Right atrium auricular region (tissue), 2 donors: Measurements from ENCODE around the gene BORCS5. TPM values are rescaled to one million over a fixed set of nuclear protein-coding genes. Genes with fewer than 3 reads are reported as not detected.
A peak's percentile ranks its signal among the peaks of the same experiment; 100 is the strongest.
"Not testable (repeated sequence)": the region's sequence is repeated elsewhere in the genome, so short reads cannot be mapped to it uniquely, and the experiment has no call there.

Source experiments
- DNase-seq: peaks from one replicate; pipeline ENCODE4 v3.0.0-alpha.2; 2019; ENCODE audit warnings: low spot score
- H3K27ac ChIP-seq, 2 donors: fragments of 200-600 bp; sonication (generic); 1 replicate in 1 of 2; 2 replicates in 1 of 2; pipeline ENCODE4 v1.5.1; 2016 to 2019
- H3K27me3 ChIP-seq, 2 donors: fragments of 200-600 bp; sonication (generic); one replicate each; pipeline versions ENCODE4 v1.5.1 to v1.6.0; 2017 to 2019
- H3K36me3 ChIP-seq: fragments of 200-600 bp; sonication (generic); one replicate; pipeline ENCODE4 v1.5.1; 2016
- H3K4me1 ChIP-seq, 2 donors: fragments of 200-600 bp; sonication (generic); one replicate each; pipeline versions ENCODE4 v1.5.1 to v1.6.0; 2017 to 2019
- H3K4me3 ChIP-seq, 2 donors: fragments of 200-600 bp; sonication (generic); 1 replicate in 1 of 2; 2 replicates in 1 of 2; pipeline ENCODE4 v1.5.1; 2017 to 2019; ENCODE audit warnings: mild to moderate bottlenecking in 1 of 2, moderate library complexity in 1 of 2
- H3K9me3 ChIP-seq, 2 donors: fragments of 200-600 bp; sonication (generic); one replicate each; pipeline ENCODE4 v1.5.1; 2019
- CTCF ChIP-seq, 2 donors: fragments of 200-600 bp; sonication (generic); IDR thresholded peaks; one replicate each; pipeline ENCODE4 v1.5.1; 2019; ENCODE audit warnings: antibody characterized with exemption in 2 of 2
- total RNA-seq, 2 donors: library from RNA; depleted of rRNA; stranded (reverse); fragments of >200 nt; gene quantifications; one replicate each; pipeline ENCODE4 v1.1.0, GENCODE V29; 2016

BORCS5 gene
- total RNA-seq, 2 donors from 2014 or later, result 6.2 to 8.0 TPM

- no peak overlapping the region for H3K27ac ChIP-seq
- no peaks in the 10 kb centered on the region for H3K36me3 ChIP-seq
- H3K4me1 ChIP-seq, result peaks cover 0 to 12% of the 10 kb centered on the region in 2 donors
- H3K27me3 ChIP-seq, result no peaks in the 10 kb centered on the region
- H3K9me3 ChIP-seq, result no peaks in the 10 kb centered on the region
- peak overlapping the region in 1 of 2 donors; percentile 70 for H3K4me3 ChIP-seq
- no peak for DNase-seq
- no peak for TF ChIP-seq CTCF (IDR thresholded peaks at IDR 0.05)
Measured at GRCh38 chr12:12350868-12351463, 5.9 kb upstream of the BORCS5 start.

GRCh38 chr12:12351468-12352185, 5.3 kb upstream of the BORCS5 start:
- not testable (repeated sequence) for H3K27ac ChIP-seq, H3K9me3 ChIP-seq, H3K4me3 ChIP-seq, H3K27me3 ChIP-seq, DNase-seq, H3K36me3 ChIP-seq
- peaks cover 0 to 12% of the 10 kb centered on the region in 2 donors for H3K4me1 ChIP-seq

DNA sequence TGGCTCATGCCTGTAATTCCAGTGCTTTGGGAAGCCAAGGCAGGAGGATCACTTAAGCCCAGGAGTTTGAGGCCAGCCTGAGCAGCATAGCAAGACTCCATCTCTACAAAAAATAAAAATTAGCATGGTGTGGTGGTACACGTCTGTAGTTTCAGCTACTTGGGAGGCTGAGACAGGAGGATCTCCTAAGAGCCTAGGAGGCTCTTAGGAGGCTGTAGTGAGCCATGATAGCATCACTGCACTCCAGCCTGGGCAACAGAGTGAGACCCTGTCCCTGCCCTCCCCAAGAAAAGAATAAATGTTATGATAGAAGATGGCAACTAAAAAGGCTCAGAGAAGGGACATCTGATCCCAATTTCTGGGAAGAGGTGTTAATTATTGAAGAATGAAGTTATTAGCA, 3.6 kb upstream of the BORCS5 start:
- no peak overlapping the region for H3K27ac ChIP-seq
- TF ChIP-seq CTCF (IDR thresholded peaks at IDR 0.05), result no peak

GRCh38 chr12:12353807-12354206, 3.1 kb upstream of the BORCS5 start:
- no peak for DNase-seq
- TF ChIP-seq CTCF (IDR thresholded peaks at IDR 0.05), result no peak
- Histone ChIP-seq H3K36me3 (no peaks in the 10 kb centered on the region), H3K27ac (no peak overlapping the region), H3K4me1 (peaks cover 0 to 21% of the 10 kb centered on the region in 2 donors), H3K27me3 (no peaks in the 10 kb centered on the region), H3K9me3 (no peaks in the 10 kb centered on the region), H3K4me3 (no peak overlapping the region)

More for the DNA sequence above, 3.6 kb upstream of the BORCS5 start:
- Histone ChIP-seq H3K4me1 (peaks cover 0 to 18% of the 10 kb centered on the region in 2 donors), H3K4me3 (no peak overlapping the region), H3K9me3 (no peaks in the 10 kb centered on the region), H3K27me3 (no peaks in the 10 kb centered on the region), H3K36me3 (no peaks in the 10 kb centered on the region)
- no peak for DNase-seq

DNA sequence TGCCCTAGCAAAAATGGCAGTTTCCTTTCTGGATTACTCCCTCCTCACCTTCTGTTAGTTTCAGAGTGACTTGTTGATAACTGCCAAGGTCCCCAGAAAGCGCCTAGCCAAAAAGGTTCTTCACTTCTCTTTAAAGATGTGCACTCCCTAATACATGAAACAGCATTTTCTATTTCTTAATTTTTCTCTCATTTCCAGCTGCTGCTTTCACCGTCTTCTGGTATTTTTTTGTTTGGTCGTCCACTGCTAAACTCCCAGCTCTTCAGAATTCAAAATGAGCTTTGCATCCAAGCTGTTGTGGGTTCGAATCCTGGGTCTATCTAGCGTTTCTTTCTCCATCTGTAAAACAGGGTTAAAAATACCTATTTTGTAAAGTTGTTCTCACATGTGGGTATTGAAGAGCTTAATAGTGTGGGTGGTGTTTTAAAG, 397 bp upstream of the BORCS5 start:
- DNase-seq, result no peak
- Histone ChIP-seq H3K36me3 (no peaks in the 10 kb centered on the region), H3K27ac (peak overlapping the region; percentile 93 to 98), H3K4me1 (peaks cover 0 to 9% of the 10 kb centered on the region in 2 donors), H3K27me3 (no peaks in the 10 kb centered on the region), H3K9me3 (no peaks in the 10 kb centered on the region), H3K4me3 (peak overlapping the region; percentile 88 to 95)
- no peak for TF ChIP-seq CTCF (IDR thresholded peaks at IDR 0.05)

DNA sequence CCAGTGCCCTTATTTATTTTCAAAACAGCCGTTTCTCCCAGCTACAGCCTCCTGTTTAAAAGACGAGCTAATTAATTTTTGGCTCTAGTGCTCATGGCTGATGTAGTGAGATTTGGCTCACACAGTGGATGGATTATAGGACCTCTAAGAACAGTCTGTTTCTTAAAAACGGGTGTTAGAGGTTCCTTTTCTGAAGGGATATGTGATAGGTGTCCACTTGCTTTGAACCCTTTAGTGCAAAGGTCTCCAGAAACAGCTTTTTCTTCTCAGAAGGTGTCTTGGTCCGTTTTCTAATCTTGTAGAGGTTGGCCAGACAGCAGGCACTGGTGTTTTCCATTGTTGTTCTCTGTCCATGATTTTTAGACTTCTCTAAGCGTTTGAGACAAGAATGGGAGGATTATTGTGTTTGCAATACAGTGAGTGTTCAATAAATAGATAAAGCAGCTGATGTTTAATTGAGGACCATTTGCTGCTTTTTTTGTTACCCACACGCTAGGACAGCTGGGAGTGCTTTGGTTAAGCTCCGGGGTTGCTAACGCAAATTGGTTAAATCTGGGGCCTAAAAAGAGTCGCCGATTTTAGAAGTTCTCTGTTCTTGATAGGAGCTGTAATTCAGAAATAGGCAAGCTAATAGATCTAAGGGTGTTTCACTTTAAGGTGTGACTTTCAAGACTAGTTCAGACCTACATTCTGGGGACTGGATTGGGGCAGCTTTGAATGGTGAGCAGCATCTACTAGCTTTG, 1.0 kb downstream of the BORCS5 start:
- peaks cover 4% of the 10 kb centered on the region for H3K36me3 ChIP-seq
- no peak for TF ChIP-seq CTCF (IDR thresholded peaks at IDR 0.05)
- no peaks in the 10 kb centered on the region for H3K9me3 ChIP-seq
- H3K27me3 ChIP-seq, result no peaks in the 10 kb centered on the region
- peak overlapping the region; percentile 88 to 95 for H3K4me3 ChIP-seq
- H3K4me1 ChIP-seq, result peaks cover 0 to 9% of the 10 kb centered on the region in 2 donors
- H3K27ac ChIP-seq, result peak overlapping the region; percentile 93 to 98
- DNase-seq, result no peak
